Stimulated activated CD4-positive, alpha-beta T cell treated with anti-CD3 and anti-CD28 coated beads, Interleukin-4, amount 100 ng/mL, for 48 hours (primary cell): ENCODE results near the gene PYGB.
A peak's percentile ranks its signal among the peaks of the same experiment; 100 is the strongest.
"Not testable (repeated sequence)": the region's sequence is repeated elsewhere in the genome, so short reads cannot be mapped to it uniquely, and the experiment has no call there.

Source experiments
- DNase-seq, 2 donors: peaks; one replicate each; pipeline ENCODE4 v3.0.0-alpha.2; 2020; ENCODE audit warnings: low read depth in 2 of 2

PYGB gene

GRCh38 chr20:25296094-25297093, 48.5 kb downstream of the PYGB start:
- peak in 1 of 2 donors; percentile 22 for DNase-seq

GRCh38 chr20:25297141-25297905, 49.4 kb downstream of the PYGB start:
- no peak for DNase-seq

DNA sequence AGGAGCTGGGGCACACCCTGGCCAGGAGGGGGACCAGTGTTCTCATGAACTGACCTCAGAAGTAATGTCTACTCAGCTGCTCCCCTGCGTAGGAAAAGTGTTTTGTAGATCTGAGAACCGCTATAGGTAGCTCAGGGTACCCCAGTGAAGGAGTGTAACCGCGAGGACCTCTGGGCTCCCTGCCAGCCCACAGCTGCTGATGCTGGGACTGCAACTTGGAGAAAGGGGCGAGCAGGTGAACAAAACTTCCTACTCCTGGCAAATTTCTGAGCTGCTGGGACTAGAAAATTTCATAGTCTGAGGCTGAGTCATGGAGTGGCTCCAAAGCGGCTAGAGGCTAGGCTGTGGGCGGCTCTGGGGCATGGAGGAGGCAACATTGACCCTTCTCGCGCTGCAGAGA, 51.9 kb downstream of the PYGB start:
- DNase-seq = no peak

DNA sequence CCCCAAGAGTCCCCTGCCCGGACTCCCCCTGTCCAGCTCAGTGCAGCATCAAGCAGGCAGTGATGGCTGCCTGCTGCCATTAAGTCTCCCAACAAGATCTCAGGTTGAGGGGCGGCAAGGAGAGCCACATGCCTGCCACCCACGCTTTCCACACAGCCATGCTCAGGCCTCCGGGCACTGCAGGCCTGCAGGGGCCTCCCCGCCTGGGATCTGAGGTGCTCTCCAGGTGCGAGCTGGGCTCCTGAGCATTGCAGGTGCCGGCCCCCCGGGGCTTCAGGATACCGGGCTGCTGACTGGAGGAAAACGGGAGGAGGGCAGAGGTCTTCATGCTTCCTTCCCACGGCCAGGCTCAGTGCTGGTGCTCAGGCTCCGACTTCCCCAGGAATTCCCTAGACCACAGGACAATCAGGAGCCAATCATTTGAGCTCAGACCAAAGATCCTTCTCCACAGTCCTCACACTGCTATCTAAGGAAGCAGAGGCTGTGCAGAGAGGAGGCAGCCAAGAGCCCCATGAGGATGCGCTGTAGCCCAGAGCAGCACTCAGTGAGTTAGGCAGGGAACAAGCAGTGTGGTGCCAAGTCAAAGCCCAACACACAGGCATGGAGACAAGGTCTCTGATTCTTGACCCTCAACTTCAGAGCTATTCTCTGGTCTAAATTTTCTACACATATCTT, 52.7 kb downstream of the PYGB start:
- no peak for DNase-seq

DNA sequence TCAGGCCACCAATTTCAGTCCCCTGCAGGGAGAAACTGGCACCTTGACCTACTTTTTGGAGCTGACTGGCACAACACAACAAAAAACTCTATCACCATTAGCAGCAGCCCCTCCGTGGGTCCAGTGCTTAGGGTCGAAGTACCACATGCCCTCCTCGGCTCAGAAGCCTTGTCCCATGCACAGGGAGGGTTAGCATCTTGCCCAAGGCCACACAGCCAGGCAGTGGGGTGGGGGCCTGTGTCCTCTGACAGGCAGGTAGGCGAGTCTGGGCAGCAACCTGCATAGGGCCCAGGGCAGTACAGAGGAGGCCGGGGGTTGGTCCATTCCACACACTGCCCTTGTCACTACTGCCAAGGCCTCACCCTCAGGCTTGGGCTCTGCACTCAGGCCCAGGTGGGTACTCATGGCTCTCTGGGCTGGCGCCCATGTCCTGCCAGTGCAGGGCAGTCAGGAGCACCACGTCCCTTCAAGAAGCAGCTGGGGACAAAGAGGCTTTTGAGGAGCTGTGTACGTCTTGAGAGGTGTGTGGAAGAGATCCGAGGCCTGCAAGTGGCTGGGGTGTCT, 53.6 kb downstream of the PYGB start:
- DNase-seq = no peak

- DNase-seq = no peak
These were observed 54.7 kb downstream of the PYGB start for GRCh38 chr20:25302596-25302995.

DNA sequence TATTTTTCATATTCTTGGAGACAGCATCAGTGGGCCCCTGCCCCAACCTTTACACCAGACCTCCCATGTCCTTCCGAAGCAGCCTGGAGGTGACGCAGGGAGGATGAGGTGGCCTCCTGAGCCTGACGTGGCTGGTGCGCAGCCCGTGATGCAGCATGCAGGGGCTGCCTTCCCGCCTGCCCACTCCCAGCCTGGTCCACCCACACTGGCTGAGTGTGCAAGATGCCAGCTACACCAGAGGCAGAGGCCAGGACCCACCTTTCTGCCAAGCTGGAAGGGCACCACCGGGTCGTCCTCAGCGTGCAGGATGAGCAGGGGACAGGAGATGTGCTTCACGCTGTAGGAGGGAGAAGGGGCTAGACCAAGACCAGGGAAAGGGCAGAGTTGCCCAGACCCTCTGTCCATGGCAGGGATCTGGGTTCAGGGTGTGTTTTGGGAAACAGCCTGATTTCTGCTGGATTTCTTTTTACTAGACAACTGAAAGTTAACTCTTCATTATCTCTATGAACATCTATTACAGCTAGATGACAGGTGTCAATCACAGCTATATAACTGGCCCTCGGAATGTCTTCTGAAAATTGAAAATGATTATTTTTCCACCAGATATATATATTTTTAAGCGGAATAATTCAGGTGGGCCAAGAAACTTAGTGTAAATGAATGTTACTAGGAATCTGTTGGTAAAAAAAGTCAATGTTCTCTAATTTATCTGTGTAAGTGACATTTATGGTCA, 55.6 kb downstream of the PYGB start:
- no peak for DNase-seq

GRCh38 chr20:25304025-25304549, 56.2 kb downstream of the PYGB start:
- no peak for DNase-seq

DNA sequence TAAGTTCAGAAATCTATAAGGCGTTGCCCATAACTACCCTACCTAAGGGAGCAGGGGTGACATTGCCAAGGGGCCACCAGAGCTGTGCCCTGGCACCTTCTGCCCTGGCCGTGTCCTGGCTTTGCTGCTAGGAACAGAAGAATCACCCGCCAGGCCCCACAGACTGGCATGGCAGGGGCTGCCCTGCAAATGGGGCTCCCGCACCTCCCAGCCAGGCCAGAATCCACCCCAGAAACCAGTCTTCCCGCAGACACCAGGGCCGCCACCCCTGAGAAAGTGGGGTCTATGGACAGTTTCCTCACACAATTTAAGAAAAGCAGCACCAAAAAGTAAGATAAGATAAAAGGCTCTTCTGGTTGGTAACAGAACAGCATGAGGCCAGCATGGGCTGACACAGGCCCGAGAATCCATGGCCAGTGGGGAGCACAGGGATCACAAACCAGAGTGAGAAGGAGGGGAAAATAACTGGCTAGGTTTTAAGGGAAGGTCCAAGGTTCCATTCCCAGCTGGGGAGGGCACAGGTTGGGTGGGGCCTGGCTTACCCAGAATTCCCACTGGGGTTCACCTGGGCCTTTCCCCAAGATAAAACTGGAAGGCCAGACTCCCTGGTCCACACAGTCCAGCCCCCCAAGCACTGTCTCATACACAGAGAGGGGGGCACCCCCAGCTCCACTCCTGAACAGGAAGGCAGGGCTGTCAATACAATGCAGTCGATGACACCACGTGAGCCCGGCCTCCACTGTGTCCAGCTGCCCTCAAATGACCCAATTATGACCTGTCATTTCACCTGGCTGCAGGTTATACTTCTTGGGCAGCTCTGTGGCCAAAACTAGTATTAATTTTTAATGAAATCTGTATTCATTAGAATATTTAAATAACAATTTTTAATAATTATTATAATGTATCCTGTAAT, 59.4 kb downstream of the PYGB start:
- no peak for DNase-seq

DNA sequence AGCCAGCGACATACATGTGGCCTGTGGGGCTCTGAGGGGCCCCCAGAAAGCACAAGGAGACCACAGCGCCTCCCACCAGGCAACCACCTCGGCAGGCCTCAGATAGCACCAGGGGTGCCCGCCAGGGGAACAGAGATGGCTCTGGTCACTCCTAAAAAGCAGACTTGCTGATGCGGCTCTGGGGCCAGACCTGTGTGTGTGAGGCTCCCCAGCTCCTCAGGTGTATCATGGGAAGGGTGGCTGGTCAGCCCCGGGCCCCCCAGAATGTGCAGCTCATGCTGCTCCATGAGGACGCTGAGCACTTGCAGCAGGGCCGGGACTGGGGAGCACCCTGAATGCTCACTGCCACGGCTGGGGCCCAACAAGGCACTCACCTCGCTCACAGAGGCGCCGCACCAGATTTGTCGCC, 60.2 kb downstream of the PYGB start:
- no peak for DNase-seq

- no peak for DNase-seq
These were observed 60.9 kb downstream of the PYGB start for GRCh38 chr20:25308671-25309394.

DNA sequence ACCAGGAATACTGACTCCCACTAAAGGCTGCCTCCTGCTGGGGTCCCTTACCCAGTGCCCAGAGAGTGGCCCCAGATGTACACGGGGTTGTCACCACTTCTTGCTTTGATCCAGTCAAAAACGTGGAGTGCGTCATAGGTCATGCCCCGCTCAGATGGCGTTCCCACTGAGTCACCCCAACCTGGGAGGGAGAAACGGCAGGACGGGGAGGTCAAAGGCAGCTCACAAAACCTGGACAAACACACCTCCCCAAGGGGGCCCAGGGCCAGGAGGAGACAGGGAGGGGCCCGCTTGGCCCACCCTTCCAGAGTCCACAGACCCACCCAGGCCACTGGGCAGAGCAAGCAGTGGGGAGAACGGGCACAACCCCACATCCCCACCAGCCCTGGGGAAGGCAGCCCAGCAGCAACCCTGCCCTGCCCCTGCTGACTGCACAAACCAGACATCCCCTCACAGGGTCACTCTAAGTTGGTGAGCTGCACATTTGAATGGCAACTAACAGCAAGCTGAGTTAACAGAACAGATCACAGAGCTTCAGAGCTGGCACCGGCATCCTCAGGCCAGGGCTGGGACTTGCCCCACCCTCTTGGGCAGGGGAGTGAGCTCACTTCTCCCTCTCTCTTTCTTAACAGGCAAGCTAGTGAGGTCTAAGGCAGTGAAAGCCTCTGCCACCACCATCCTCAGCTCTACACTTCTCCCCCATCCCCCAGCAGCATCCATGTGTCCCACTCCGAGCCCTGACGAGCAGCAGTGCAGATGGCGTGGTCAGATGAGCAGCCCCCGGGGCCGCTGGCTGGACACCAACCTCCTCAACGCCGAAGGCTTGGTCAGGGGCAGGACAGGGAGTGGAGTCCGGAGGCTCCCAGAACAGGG, 61.7 kb downstream of the PYGB start:
- no peak for DNase-seq

- peak; percentile 21 to 43 for DNase-seq
These were observed 62.5 kb downstream of the PYGB start for GRCh38 chr20:25310268-25310920.

DNA sequence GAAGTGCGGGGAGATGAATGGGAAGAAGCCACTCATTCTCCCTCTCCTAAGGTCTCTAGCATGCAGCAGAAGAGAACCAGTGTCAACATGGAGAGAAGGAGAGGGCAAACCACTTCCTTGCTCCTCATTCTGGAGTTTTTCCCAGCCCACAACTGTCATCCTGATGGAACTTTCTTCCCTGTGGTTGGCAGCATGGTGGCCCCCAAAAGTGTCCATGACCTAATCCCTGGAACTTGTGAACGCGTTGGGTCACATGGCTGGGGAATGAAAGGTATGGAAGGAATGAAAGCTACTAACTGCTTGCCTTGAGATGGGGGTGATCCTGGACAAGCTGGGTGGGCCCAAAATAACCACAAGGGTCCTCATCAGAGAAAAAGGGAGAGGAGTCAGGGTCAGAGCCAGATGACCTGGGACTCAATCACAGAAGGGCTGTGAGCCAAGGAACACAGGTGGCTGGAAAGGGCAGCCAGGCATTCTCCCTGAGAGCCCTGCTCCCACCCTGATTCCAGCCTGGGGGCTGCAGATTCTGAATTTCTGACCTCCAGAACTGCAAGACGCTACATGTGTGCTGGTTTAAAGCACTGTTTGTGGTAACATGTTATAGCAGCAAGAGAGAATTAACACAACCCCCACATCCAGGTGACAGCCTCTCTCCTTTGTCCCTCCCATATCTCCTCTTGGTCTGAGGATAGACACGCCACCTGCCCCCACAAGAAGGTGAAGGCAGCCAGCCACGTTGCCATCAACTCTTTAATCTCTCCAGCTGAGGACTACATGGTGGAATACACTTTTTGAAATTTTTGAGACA, 63.2 kb downstream of the PYGB start:
- no peak for DNase-seq

GRCh38 chr20:25312716-25313115, 64.8 kb downstream of the PYGB start:
- not testable (repeated sequence) for DNase-seq

GRCh38 chr20:25313593-25313992, 65.7 kb downstream of the PYGB start:
- no peak for DNase-seq
